A673 (cell line): Measurements from ENCODE around the gene TBX18. TPM values are rescaled to one million over a fixed set of nuclear protein-coding genes. Genes with fewer than 3 reads are reported as not detected.

Experiments
- BruUV-seq: library from RNA; stranded (reverse); fragments of 400-500 nt; replicated peaks from 2 replicates; lab custom pipeline; 2021; lab: Mats Ljungman, UMichigan
- CTCF ChIA-PET: fragments of 300-600 bp; sonication (Branson Sonifier 250); formaldehyde crosslinking; loops from one replicate; lab custom pipeline; 2022; ENCODE audit warnings: antibody characterized with exemption; lab: Charles Lee
- POLR2A ChIA-PET: fragments of 300-600 bp; sonication (Branson Sonifier 250); formaldehyde crosslinking; loops from one replicate; lab custom pipeline; 2022; ENCODE audit warnings: antibody characterized with exemption; ENCODE audit not compliant: low non-redundant PET; lab: Charles Lee
- DNase-seq: peaks from one replicate; pipeline ENCODE4 v3.0.0-alpha.2; 2015; ENCODE audit warnings: low spot score
- H3K27ac ChIP-seq: fragments of 200-600 bp; sonication (generic); 2 replicates; pipeline ENCODE4 v1.5.1; 2016; ENCODE audit warnings: mixed run types, low read depth, mild to moderate bottlenecking, mixed read lengths, antibody characterized with exemption, low read length; ENCODE audit not compliant: poor library complexity, severe bottlenecking
- H3K27me3 ChIP-seq: fragments of 200-600 bp; sonication (generic); replicated peaks from 2 replicates; pipeline ENCODE4 v1.6.1; 2017; ENCODE audit warnings: mixed run types, low read depth, mild to moderate bottlenecking, mixed read lengths, antibody characterized with exemption, low read length; ENCODE audit not compliant: insufficient read depth, poor library complexity
- H3K36me3 ChIP-seq: fragments of 200-600 bp; sonication (generic); 2 replicates; pipeline ENCODE4 v1.6.1; 2016; ENCODE audit warnings: mixed run types, mild to moderate bottlenecking, mixed read lengths, antibody characterized with exemption, low read length; ENCODE audit not compliant: insufficient read depth, poor library complexity, severe bottlenecking
- H3K4me1 ChIP-seq: fragments of 200-600 bp; sonication (generic); 2 replicates; pipeline ENCODE4 v1.6.1; 2017; ENCODE audit warnings: mixed run types, mild to moderate bottlenecking, mixed read lengths, antibody characterized with exemption, low read length; ENCODE audit not compliant: insufficient read depth, poor library complexity, severe bottlenecking
- H3K4me3 ChIP-seq: fragments of 200-600 bp; sonication (generic); 2 replicates; pipeline ENCODE4 v1.5.1; 2016; ENCODE audit warnings: low read depth, mixed run types, mild to moderate bottlenecking, mixed read lengths, low read length; ENCODE audit not compliant: poor library complexity, severe bottlenecking
- H3K9me3 ChIP-seq: fragments of 200-600 bp; sonication (generic); 2 replicates; pipeline ENCODE4 v1.6.1; 2016; ENCODE audit warnings: mixed run types, low read depth, mild to moderate bottlenecking, mixed read lengths, antibody characterized with exemption, low read length; ENCODE audit not compliant: poor library complexity, severe bottlenecking
- CTCF ChIP-seq: fragments of 300-800, 200-600 bp; sonication (generic); conservative IDR thresholded peaks from 2 replicates; pipeline ENCODE4 v1.5.1; 2017; ENCODE audit warnings: low read depth, mild to moderate bottlenecking, antibody characterized with exemption, low read length, moderate library complexity, mixed read lengths
- EZH2 ChIP-seq: fragments of 200-600 bp; sonication (generic); IDR thresholded peaks from 2 replicates; pipeline ENCODE4 v1.6.1; 2017; ENCODE audit warnings: borderline replicate concordance, low read depth, mild to moderate bottlenecking, mixed read lengths, antibody characterized with exemption, low read length; ENCODE audit not compliant: poor library complexity, severe bottlenecking
- intact Hi-C: fragments of 100-400 bp; cut with micrococcal nuclease; formaldehyde crosslinking; loops from one replicate; pipeline ENCODE4 v1.10.0; 2022; ENCODE audit not compliant: unreplicated experiment
- total RNA-seq: library from RNA; stranded (reverse); gene quantifications from 2 replicates; pipeline ENCODE4 v1.2.3, GENCODE V29; 2021

The TBX18 gene
- total RNA-seq, 1 experiment from 2014 or later = 16.0 TPM

DNA sequence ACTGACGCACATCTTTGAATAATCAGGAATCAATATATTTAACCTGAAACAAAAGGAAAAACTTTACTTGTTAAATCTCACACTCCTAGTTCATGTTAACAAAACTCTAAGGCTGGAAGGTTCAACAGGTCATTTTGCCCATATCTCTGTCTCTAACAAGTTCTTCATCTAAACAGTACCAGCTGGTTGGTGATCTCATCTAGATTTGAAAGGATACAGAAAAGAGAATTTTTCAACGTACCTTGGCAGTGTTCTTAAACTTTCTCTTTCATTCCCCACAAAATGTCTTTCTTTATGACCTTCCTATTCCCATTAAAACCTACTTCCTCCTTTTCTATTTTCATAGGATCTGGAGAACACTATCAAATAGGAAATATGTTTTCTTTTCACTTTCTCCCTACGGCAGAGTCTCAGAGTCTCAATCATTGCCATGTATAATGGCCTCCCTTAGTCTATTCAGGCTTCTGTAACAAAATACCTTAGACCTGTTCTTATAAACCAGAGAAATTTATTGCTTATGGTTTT, 111.3 kb downstream of the TBX18 start:
- H3K27ac ChIP-seq = no peak overlapping the region
- no peaks in the 10 kb centered on the region for H3K36me3 ChIP-seq
- intact Hi-C loops = no loop called here
- CTCF ChIA-PET = no interaction called here
- POLR2A ChIA-PET = no interaction called here
- no peaks in the 10 kb centered on the region for H3K27me3 ChIP-seq
- BruUV-seq = no TSS peak
- TF ChIP-seq EZH2 = no peak
- no peak for TF ChIP-seq CTCF
- no peaks in the 10 kb centered on the region for H3K9me3 ChIP-seq
- no peak for DNase-seq
- H3K4me1 ChIP-seq = no peaks in the 10 kb centered on the region
- H3K4me3 ChIP-seq = no peak overlapping the region

- Histone ChIP-seq H3K36me3 (no peaks in the 10 kb centered on the region), H3K4me1 (no peaks in the 10 kb centered on the region), H3K27me3 (no peaks in the 10 kb centered on the region), H3K4me3 (no peak overlapping the region), H3K9me3 (no peaks in the 10 kb centered on the region), H3K27ac (no peak overlapping the region)
- ChIA-PET POLR2A (no interaction called here), CTCF (no interaction called here)
- no TSS peak for BruUV-seq
- TF ChIP-seq EZH2 (no peak), CTCF (no peak)
- intact Hi-C loops = no loop called here
- peak; percentile 70 for DNase-seq
These were observed 111.9 kb downstream of the TBX18 start for GRCh38 chr6:84652356-84653026.

DNA sequence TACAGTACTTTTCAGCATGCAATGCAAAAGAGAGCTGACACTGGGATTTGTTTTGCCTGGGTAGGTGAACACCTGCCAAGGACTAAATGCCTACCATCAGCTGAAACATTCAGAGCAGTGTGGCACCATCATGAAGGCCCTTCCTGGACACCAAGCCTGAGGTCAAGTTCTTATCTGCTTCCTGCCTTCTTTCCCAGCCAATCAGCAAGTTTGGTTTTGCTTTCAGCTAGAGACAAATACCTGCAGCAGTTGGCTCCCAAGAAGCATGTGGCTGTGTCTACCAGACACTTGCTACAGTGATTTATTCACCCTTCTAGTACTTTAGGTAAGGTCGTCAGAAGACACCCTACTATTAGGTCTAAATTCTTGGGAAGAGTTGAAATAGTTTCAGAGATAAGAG, 112.8 kb downstream of the TBX18 start:
- Histone ChIP-seq H3K27me3 (no peaks in the 10 kb centered on the region), H3K4me1 (no peaks in the 10 kb centered on the region), H3K4me3 (no peak overlapping the region), H3K9me3 (no peaks in the 10 kb centered on the region), H3K36me3 (no peaks in the 10 kb centered on the region), H3K27ac (no peak overlapping the region)
- ChIA-PET POLR2A (no interaction called here), CTCF (interaction anchor here (0.7 kb wide), 1 partner anchor 369 kb away, joined by 3 read pairs; no protein-coding TSS in a partner anchor)
- no peak for DNase-seq
- TF ChIP-seq CTCF (no peak), EZH2 (no peak)
- intact Hi-C loops = no loop called here
- no TSS peak for BruUV-seq
